Immature natural killer cell (primary cell): Measurements from ENCODE around the gene CSNK1E. TPM values are rescaled to one million over a fixed set of nuclear protein-coding genes. Genes with fewer than 3 reads are reported as not detected.
"Not testable (repeated sequence)": the region's sequence is repeated elsewhere in the genome, so short reads cannot be mapped to it uniquely, and the experiment has no call there.

ENCODE experiments used
- DNase-seq, 3 donors: peaks; one replicate each; pipeline ENCODE4 v3.0.0; 2022; ENCODE audit warnings: mixed read lengths in 1 of 3
- H3K27ac Mint-ChIP-seq, 6 donors: one replicate each; pipeline ENCODE4 v1.8.0; 2020; ENCODE audit warnings: mixed read lengths in 6 of 6, mild to moderate bottlenecking in 5 of 6, inconsistent platforms in 4 of 6, moderate library complexity in 3 of 6
- H3K27me3 Mint-ChIP-seq, 3 donors: one replicate each; pipeline ENCODE4 v1.8.0; 2020 to 2021; ENCODE audit warnings: low read depth in 3 of 3, mild to moderate bottlenecking in 3 of 3, mixed read lengths in 3 of 3, moderate library complexity in 3 of 3, inconsistent platforms in 1 of 3
- H3K36me3 Mint-ChIP-seq, 3 donors: one replicate each; pipeline ENCODE4 v1.8.0; 2020; ENCODE audit warnings: mixed read lengths in 3 of 3, inconsistent platforms in 2 of 3, mild to moderate bottlenecking in 2 of 3
- H3K4me1 Mint-ChIP-seq, 2 donors: one replicate each; pipeline ENCODE4 v1.8.0; 2020; ENCODE audit warnings: inconsistent platforms in 2 of 2, mild to moderate bottlenecking in 2 of 2, mixed read lengths in 2 of 2, moderate library complexity in 1 of 2
- H3K4me3 Mint-ChIP-seq, 5 donors: one replicate each; pipeline ENCODE4 v1.8.0; 2020; ENCODE audit warnings: mild to moderate bottlenecking in 5 of 5, mixed read lengths in 5 of 5, inconsistent platforms in 3 of 5, moderate library complexity in 3 of 5
- H3K9me3 Mint-ChIP-seq, 6 donors: one replicate each; pipeline ENCODE4 v1.8.0; 2020; ENCODE audit warnings: mild to moderate bottlenecking in 6 of 6, mixed read lengths in 6 of 6, inconsistent platforms in 4 of 6, moderate library complexity in 3 of 6
- polyA plus RNA-seq, 3 donors: library from polyadenylated mRNA; unstranded; fragments of 300-500 nt; fragmentation: Illumina TruSeq; gene quantifications; one replicate each; pipeline ENCODE4 v1.2.3, GENCODE V29; 2021

The CSNK1E gene
- polyA plus RNA-seq: 10 to 100 TPM in 1 of 3 donors, 1 to 10 TPM in 2; 7.5 to 12.1 (median 8.6) TPM

- H3K36me3 Mint-ChIP-seq: no peaks in the 10 kb centered on the region
- peak; percentile 68 to 69 (median 69) for DNase-seq
- peaks cover 2 to 8% (median 4%) of the 10 kb centered on the region in 3 donors for H3K27me3 Mint-ChIP-seq
- H3K27ac Mint-ChIP-seq: peak within 1 kb of the TSS; percentile 93 to 96 (median 95)
- H3K9me3 Mint-ChIP-seq: no peaks in the 10 kb centered on the region
- H3K4me1 Mint-ChIP-seq: peaks cover 49 to 52% of the 10 kb centered on the region in 2 donors
- H3K4me3 Mint-ChIP-seq: peak within 1 kb of the TSS; percentile 88 to 92 (median 89)
Observed at GRCh38 chr22:38317122-38317994, at the start of gene CSNK1E. TSS of gene CSNK1E (minus strand) at chr22:38317433. CDS start at chr22:38314157, 3,276 bp downstream.

GRCh38 chr22:38365829-38366228 is 48.6 kb upstream of the CSNK1E start:
- peak overlapping the region in 1 of 6 donors; percentile 72 for H3K27ac Mint-ChIP-seq
- DNase-seq, H3K4me3 Mint-ChIP-seq: not testable (repeated sequence)

GRCh38 chr22:38365174-38365573 is 47.9 kb upstream of the CSNK1E start:
- H3K4me1 Mint-ChIP-seq, H3K27me3 Mint-ChIP-seq, H3K4me3 Mint-ChIP-seq, H3K9me3 Mint-ChIP-seq, H3K27ac Mint-ChIP-seq, DNase-seq: not testable (repeated sequence)
- H3K36me3 Mint-ChIP-seq: peaks cover 0 to 12% (median 11%) of the 10 kb centered on the region in 3 donors

More at GRCh38 chr22:38365829-38366228, 48.6 kb upstream of the CSNK1E start:
- H3K27me3 Mint-ChIP-seq, H3K9me3 Mint-ChIP-seq, H3K4me1 Mint-ChIP-seq: not testable (repeated sequence)
- peaks cover 0 to 12% (median 11%) of the 10 kb centered on the region in 3 donors for H3K36me3 Mint-ChIP-seq

GRCh38 chr22:38360560-38360959 is 43.3 kb upstream of the CSNK1E start:
- not testable (repeated sequence) for H3K9me3 Mint-ChIP-seq, H3K4me1 Mint-ChIP-seq, H3K4me3 Mint-ChIP-seq, H3K27me3 Mint-ChIP-seq, DNase-seq, H3K27ac Mint-ChIP-seq
- H3K36me3 Mint-ChIP-seq: peaks cover 0 to 13% (median 9%) of the 10 kb centered on the region in 3 donors

- H3K27ac Mint-ChIP-seq, H3K4me3 Mint-ChIP-seq, H3K4me1 Mint-ChIP-seq, H3K27me3 Mint-ChIP-seq, H3K9me3 Mint-ChIP-seq, DNase-seq: not testable (repeated sequence)
- H3K36me3 Mint-ChIP-seq: peaks cover 0 to 13% (median 4%) of the 10 kb centered on the region in 3 donors
Observed at GRCh38 chr22:38359817-38360216, 42.6 kb upstream of the CSNK1E start.

GRCh38 chr22:38357971-38358370 is 40.7 kb upstream of the CSNK1E start:
- H3K9me3 Mint-ChIP-seq, H3K36me3 Mint-ChIP-seq, H3K27me3 Mint-ChIP-seq, DNase-seq, H3K4me1 Mint-ChIP-seq, H3K27ac Mint-ChIP-seq, H3K4me3 Mint-ChIP-seq: not testable (repeated sequence)

GRCh38 chr22:38355275-38355674 is 38.0 kb upstream of the CSNK1E start:
- Mint-ChIP-seq H3K27ac (no peak overlapping the region), H3K9me3 (no peaks in the 10 kb centered on the region), H3K4me3 (no peak overlapping the region), H3K27me3 (peaks cover 0 to 2% (median 0%) of the 10 kb centered on the region in 3 donors), H3K4me1 (no peaks in the 10 kb centered on the region), H3K36me3 (peaks cover 0 to 10% (median 0%) of the 10 kb centered on the region in 3 donors)
- DNase-seq: no peak

GRCh38 chr22:38353701-38354100 is 36.5 kb upstream of the CSNK1E start:
- no peaks in the 10 kb centered on the region for H3K9me3 Mint-ChIP-seq
- peaks cover 0 to 5% (median 0%) of the 10 kb centered on the region in 3 donors for H3K36me3 Mint-ChIP-seq
- DNase-seq: no peak
- peaks cover 0 to 2% (median under 1%) of the 10 kb centered on the region in 3 donors for H3K27me3 Mint-ChIP-seq
- H3K4me1 Mint-ChIP-seq: no peaks in the 10 kb centered on the region
- no peak overlapping the region for H3K4me3 Mint-ChIP-seq
- no peak overlapping the region for H3K27ac Mint-ChIP-seq

GRCh38 chr22:38353142-38353629 is 36.0 kb upstream of the CSNK1E start:
- Mint-ChIP-seq H3K4me3 (no peak overlapping the region), H3K27me3 (peaks cover 0 to 3% (median 2%) of the 10 kb centered on the region in 3 donors), H3K9me3 (no peaks in the 10 kb centered on the region), H3K27ac (no peak overlapping the region), H3K4me1 (no peaks in the 10 kb centered on the region), H3K36me3 (peaks cover 0 to 4% (median 0%) of the 10 kb centered on the region in 3 donors)
- DNase-seq: peak; percentile 61 to 69 (median 61)

GRCh38 chr22:38352436-38352835 is 35.2 kb upstream of the CSNK1E start:
- DNase-seq: no peak
- H3K9me3 Mint-ChIP-seq: no peaks in the 10 kb centered on the region
- H3K4me1 Mint-ChIP-seq: no peaks in the 10 kb centered on the region
- peaks cover 0 to 3% (median 2%) of the 10 kb centered on the region in 3 donors for H3K27me3 Mint-ChIP-seq
- no peak overlapping the region for H3K27ac Mint-ChIP-seq
- peaks cover 0 to 4% (median 0%) of the 10 kb centered on the region in 3 donors for H3K36me3 Mint-ChIP-seq
- H3K4me3 Mint-ChIP-seq: no peak overlapping the region

GRCh38 chr22:38350444-38351359 is 33.5 kb upstream of the CSNK1E start:
- peaks cover 0 to 4% (median 0%) of the 10 kb centered on the region in 3 donors for H3K36me3 Mint-ChIP-seq
- no peak for DNase-seq
- H3K27ac Mint-ChIP-seq: no peak overlapping the region
- no peak overlapping the region for H3K4me3 Mint-ChIP-seq
- peaks cover 2 to 3% (median 2%) of the 10 kb centered on the region in 3 donors for H3K27me3 Mint-ChIP-seq
- H3K9me3 Mint-ChIP-seq: no peaks in the 10 kb centered on the region
- no peaks in the 10 kb centered on the region for H3K4me1 Mint-ChIP-seq

- Mint-ChIP-seq H3K9me3 (no peaks in the 10 kb centered on the region), H3K4me1 (no peaks in the 10 kb centered on the region), H3K36me3 (peaks cover 0 to 4% (median 0%) of the 10 kb centered on the region in 3 donors), H3K27me3 (peaks cover 2 to 3% (median 2%) of the 10 kb centered on the region in 3 donors), H3K27ac (no peak overlapping the region), H3K4me3 (no peak overlapping the region)
- no peak for DNase-seq
Observed at GRCh38 chr22:38348751-38349496, 31.7 kb upstream of the CSNK1E start.
